ENCODE data around the gene G6PC3. TPM values are rescaled to one million over a fixed set of nuclear protein-coding genes. Genes with fewer than 3 reads are reported as not detected.

G6PC3 gene
- total RNA-seq, 1 donor from 2014 or later = 51.2 TPM

DNA sequence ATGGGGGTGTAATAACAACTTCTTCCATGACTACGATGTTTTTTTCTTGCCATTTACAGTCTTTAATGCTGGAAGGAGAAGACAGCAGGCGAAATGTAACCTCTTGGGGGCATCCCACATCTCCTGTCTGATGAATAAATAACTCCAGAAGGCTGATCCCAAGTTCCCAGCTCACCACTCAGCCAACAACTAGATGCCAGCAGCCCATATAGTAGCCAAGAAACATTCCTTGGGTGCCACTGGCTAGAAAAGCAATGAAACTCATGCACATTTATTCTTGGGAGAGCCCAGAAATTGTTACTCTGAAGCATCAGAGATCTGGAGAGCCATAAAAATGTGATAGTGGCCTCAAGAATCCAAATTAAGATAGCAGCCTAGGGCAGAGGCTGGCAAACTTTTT is 33.1 kb upstream of the G6PC3 start:
- Mint-ChIP-seq H3K27ac (ENCODE audit: unreplicated experiment) (no peak overlapping the region), H3K4me3 (ENCODE audit: unreplicated experiment) (no peak overlapping the region), H3K9me3 (ENCODE audit: unreplicated experiment) (peaks cover 4% of the 10 kb centered on the region), H3K36me3 (ENCODE audit: unreplicated experiment) (no peaks in the 10 kb centered on the region), H3K27me3 (ENCODE audit: unreplicated experiment) (peaks cover 3% of the 10 kb centered on the region), H3K4me1 (ENCODE audit: low read depth, unreplicated experiment) (peaks cover 23% of the 10 kb centered on the region)
- no peak for DNase-seq
- TF ChIP-seq, protein P1, sequence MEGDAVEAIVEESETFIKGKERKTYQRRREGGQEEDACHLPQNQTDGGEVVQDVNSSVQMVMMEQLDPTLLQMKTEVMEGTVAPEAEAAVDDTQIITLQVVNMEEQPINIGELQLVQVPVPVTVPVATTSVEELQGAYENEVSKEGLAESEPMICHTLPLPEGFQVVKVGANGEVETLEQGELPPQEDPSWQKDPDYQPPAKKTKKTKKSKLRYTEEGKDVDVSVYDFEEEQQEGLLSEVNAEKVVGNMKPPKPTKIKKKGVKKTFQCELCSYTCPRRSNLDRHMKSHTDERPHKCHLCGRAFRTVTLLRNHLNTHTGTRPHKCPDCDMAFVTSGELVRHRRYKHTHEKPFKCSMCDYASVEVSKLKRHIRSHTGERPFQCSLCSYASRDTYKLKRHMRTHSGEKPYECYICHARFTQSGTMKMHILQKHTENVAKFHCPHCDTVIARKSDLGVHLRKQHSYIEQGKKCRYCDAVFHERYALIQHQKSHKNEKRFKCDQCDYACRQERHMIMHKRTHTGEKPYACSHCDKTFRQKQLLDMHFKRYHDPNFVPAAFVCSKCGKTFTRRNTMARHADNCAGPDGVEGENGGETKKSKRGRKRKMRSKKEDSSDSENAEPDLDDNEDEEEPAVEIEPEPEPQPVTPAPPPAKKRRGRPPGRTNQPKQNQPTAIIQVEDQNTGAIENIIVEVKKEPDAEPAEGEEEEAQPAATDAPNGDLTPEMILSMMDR (IDR thresholded peaks at IDR 0.05; ENCODE audit: partially characterized antibody, unreplicated experiment) = no peak

DNA sequence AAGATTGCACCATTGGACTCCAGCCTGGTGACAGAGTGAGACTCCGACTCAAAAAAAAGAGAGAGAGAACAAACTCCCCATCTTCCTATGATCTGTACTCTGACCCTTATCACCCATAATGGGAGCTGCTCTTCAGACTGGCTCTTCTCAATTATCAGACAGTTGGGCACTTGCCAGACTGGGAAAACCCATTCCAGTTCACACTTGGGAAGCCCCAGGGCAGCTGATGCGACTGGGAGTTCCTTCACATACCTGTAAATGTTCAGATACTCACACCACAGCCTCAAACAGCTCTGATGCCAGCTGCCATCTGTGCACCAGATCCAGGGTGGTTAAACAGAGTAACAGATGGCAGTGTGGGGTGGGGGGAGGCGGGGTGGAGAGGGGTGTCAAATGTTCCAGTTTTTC is 31.9 kb upstream of the G6PC3 start:
- no peak for DNase-seq
- Mint-ChIP-seq H3K4me1 (ENCODE audit: low read depth, unreplicated experiment) (peaks cover 23% of the 10 kb centered on the region), H3K36me3 (ENCODE audit: unreplicated experiment) (no peaks in the 10 kb centered on the region), H3K27me3 (ENCODE audit: unreplicated experiment) (peaks cover 3% of the 10 kb centered on the region), H3K4me3 (ENCODE audit: unreplicated experiment) (peak overlapping the region; percentile 25), H3K9me3 (ENCODE audit: unreplicated experiment) (peaks cover 4% of the 10 kb centered on the region), H3K27ac (ENCODE audit: unreplicated experiment) (peak overlapping the region; percentile 84)
- TF ChIP-seq, protein P1 (IDR thresholded peaks at IDR 0.05; ENCODE audit: partially characterized antibody, unreplicated experiment) = no peak

DNA sequence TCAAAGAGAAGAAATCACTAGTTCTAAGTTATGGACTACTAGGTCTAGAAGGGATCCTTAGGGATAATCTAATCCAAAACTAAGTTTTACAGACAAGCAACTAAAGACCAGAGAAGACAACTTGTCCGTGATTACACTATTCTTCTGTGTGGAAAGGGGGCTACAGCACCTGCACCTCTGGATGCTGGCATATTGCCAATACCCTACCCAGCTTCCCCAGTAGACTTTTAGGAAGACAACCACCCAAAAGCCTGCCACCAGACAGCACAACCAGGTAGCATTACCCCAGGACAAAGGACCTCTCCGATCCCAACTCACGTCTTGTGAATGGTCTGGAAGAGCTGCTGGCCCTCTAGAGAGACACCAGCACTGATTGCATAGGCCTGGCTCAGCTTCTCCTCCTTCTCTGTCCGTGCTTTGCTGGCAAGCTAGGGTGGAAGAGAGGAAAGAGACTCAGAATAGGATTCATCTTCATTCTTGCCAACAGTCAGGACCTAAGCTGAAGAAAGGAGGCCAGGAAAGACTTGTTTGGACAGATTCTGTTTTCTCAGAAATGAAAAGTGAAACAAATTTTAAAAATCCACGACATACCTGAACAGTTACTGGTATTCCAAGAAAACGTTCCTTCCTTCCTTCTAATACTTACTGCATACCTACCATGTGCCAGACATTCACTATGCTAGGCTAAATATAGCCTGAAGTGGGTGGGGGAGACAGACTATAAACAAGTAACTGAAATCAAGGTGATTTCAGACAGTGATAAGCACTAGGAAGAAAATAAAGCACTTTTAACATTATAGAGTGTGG is 30.5 kb upstream of the G6PC3 start:
- no peak for DNase-seq
- Mint-ChIP-seq H3K27me3 (ENCODE audit: unreplicated experiment) (peaks cover 3% of the 10 kb centered on the region), H3K27ac (ENCODE audit: unreplicated experiment) (peak overlapping the region; percentile 44), H3K4me3 (ENCODE audit: unreplicated experiment) (no peak overlapping the region), H3K4me1 (ENCODE audit: low read depth, unreplicated experiment) (peaks cover 23% of the 10 kb centered on the region), H3K9me3 (ENCODE audit: unreplicated experiment) (peaks cover 4% of the 10 kb centered on the region), H3K36me3 (ENCODE audit: unreplicated experiment) (no peaks in the 10 kb centered on the region)
- TF ChIP-seq, protein P1 (IDR thresholded peaks at IDR 0.05; ENCODE audit: partially characterized antibody, unreplicated experiment) = no peak

DNA sequence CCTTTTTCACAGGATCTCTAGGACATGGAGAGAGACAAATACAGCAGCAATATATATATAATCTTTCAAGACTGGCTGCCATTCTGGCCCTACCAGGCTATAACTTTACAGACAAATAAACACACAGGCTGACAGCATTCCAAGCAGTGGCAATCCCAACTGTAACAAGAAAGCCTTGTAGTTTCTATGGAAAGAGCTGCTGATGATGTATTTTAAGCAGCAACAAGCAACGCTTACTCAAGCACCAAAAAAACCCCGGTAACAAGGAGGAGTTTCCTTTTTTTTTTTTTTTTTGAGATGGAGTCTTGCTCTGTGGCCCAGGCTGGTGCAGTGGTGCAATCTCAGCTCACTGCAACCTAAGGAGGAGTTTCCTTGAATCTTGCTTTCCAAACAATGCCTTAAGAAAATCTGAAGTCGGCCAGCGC is 27.3 kb upstream of the G6PC3 start:
- H3K4me3 Mint-ChIP-seq (ENCODE audit: unreplicated experiment) = no peak overlapping the region
- no peak overlapping the region for H3K27ac Mint-ChIP-seq (ENCODE audit: unreplicated experiment)

DNA sequence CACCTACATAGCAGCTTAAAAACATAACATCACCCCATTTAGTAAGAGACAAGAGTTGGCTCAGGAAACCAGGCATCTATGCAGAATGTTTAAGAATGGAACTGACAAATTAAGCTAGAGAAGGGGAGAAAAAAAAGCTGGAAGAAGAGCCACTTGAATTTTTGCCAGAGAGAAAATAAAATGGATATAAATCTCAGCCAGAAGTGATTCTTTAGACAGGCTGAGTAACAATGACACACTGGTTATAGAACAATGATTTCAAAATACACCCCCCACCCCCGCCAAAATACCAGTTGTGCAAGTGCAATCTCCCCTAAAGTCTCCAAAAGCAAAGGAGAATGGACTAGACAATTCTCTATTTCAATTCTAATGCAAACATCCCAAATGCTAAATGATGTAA is 26.5 kb upstream of the G6PC3 start:
- Mint-ChIP-seq H3K36me3 (ENCODE audit: unreplicated experiment) (no peaks in the 10 kb centered on the region), H3K27ac (ENCODE audit: unreplicated experiment) (no peak overlapping the region), H3K27me3 (ENCODE audit: unreplicated experiment) (peaks cover 3% of the 10 kb centered on the region), H3K9me3 (ENCODE audit: unreplicated experiment) (peaks cover 2% of the 10 kb centered on the region), H3K4me3 (ENCODE audit: unreplicated experiment) (no peak overlapping the region), H3K4me1 (ENCODE audit: low read depth, unreplicated experiment) (peaks cover 18% of the 10 kb centered on the region)
- no peak for DNase-seq
- TF ChIP-seq, protein P1 (IDR thresholded peaks at IDR 0.05; ENCODE audit: partially characterized antibody, unreplicated experiment) = no peak

More for the DNA sequence above, 27.3 kb upstream of the G6PC3 start:
- Mint-ChIP-seq H3K9me3 (ENCODE audit: unreplicated experiment) (peaks cover 4% of the 10 kb centered on the region), H3K36me3 (ENCODE audit: unreplicated experiment) (no peaks in the 10 kb centered on the region), H3K27me3 (ENCODE audit: unreplicated experiment) (peaks cover 3% of the 10 kb centered on the region), H3K4me1 (ENCODE audit: low read depth, unreplicated experiment) (peaks cover 21% of the 10 kb centered on the region)
- no peak for DNase-seq
- TF ChIP-seq, protein P1 (IDR thresholded peaks at IDR 0.05; ENCODE audit: partially characterized antibody, unreplicated experiment) = no peak
